K562 (cell line): ENCODE measurements around the gene HEXIM1. TPM values are rescaled to one million over a fixed set of nuclear protein-coding genes. Genes with fewer than 3 reads are reported as not detected.
A peak's percentile ranks its signal among the peaks of the same experiment; 100 is the strongest.

Experiments used
- CHD1 ChIP-seq: fragments of 200-600 bp; sonication (generic); IDR thresholded peaks from one replicate; pipeline ENCODE4 v1.6.1; 2012; ENCODE audit warnings: mild to moderate bottlenecking, moderate library complexity, low read length, inconsistent platforms
- CREM ChIP-seq: IDR thresholded peaks from 2 replicates; pipeline ENCODE4 v1.6.1; 2014; ENCODE audit warnings: antibody characterized with exemption, low read depth
- HDGF ChIP-seq: fragments of 450-650 bp; IDR thresholded peaks from 2 replicates; pipeline ENCODE4 v1.6.1; 2016
- HLTF ChIP-seq: fragments of 450-650 bp; IDR thresholded peaks from 2 replicates; pipeline ENCODE4 v1.6.1; 2016
- NR2C2 ChIP-seq, 2 experiments: fragments of 200-800 bp in 1 of 2; sonication (Bioruptor generic) in 1 of 2; sonication (generic) in 1 of 2; formaldehyde crosslinking in 1 of 2; IDR thresholded peaks; 2 replicates each; pipeline versions ENCODE4 v1.6.1 to v1.8.0; 2016 to 2022; ENCODE audit warnings: mild to moderate bottlenecking in 1 of 2, missing compliant biosample characterization in 1 of 2, missing genetic modification characterization in 1 of 2, missing genetic modification reagents in 1 of 2
- SPI1 ChIP-seq: IDR thresholded peaks from 2 replicates; pipeline ENCODE4 v1.6.1; 2011; ENCODE audit warnings: low read depth, low read length, control low read depth, borderline replicate concordance
- SREBF1 ChIP-seq: fragments of 150-350 bp; IDR thresholded peaks from 2 replicates; pipeline ENCODE4 v1.6.1; 2014; ENCODE audit warnings: antibody characterized with exemption, low read depth, low read length, borderline replicate concordance
- ZBTB1 ChIP-seq: sonication (generic); formaldehyde crosslinking; IDR thresholded peaks from 2 replicates; pipeline ENCODE4 v1.8.1; 2023; ENCODE audit warnings: missing genetic modification reagents, low read depth, mild to moderate bottlenecking, borderline replicate concordance
- polyA plus RNA-seq, 8 experiments: library from polyadenylated mRNA; depleted of rRNA in 4 of 8; stranded (reverse) in 5 of 8; unstranded in 3 of 8; fragments of >200 nt; fragmentation: Nextera tagmentation in 2 of 8; fragmentation: Illumina TruSeq in 1 of 8; extraction: Ambion mirVana in 2 of 8; extraction: Trizol in 1 of 8; gene quantifications; 2 replicates each; pipeline versions ENCODE4 v1.2.1 to v1.2.3, GENCODE V29; 2011 to 2014; ENCODE audit warnings: inconsistent platforms in 1 of 8, missing spikeins in 1 of 8
- total RNA-seq, 7 experiments: library from RNA; depleted of rRNA in 6 of 7; stranded (reverse); fragments of >200 nt in 6 of 7; fragmentation: Illumina TruSeq in 2 of 7; extraction: Trizol in 2 of 7; gene quantifications; 2 replicates each; pipeline versions ENCODE4 v1.2.1 to v1.2.3, GENCODE V29; 2011 to 2021; ENCODE audit warnings: low replicate concordance in 1 of 7
- TF ChIP-seq, protein P1 (sequence below): sonication (generic); formaldehyde crosslinking; IDR thresholded peaks from 2 replicates; pipeline ENCODE4 v1.8.0; 2023; ENCODE audit warnings: missing genetic modification reagents, mild to moderate bottlenecking, borderline replicate concordance
- TF ChIP-seq, protein P2 (sequence below): fragments of 450-650 bp; IDR thresholded peaks from 2 replicates; pipeline ENCODE4 v1.6.1; 2017; ENCODE audit warnings: antibody characterized with exemption, mild to moderate bottlenecking
- TF ChIP-seq, protein P3 (sequence below): fragments of 250-450 bp; sonication (Bioruptor Pico); IDR thresholded peaks from 2 replicates; pipeline ENCODE4 v1.4.0; 2020; ENCODE audit warnings: mild to moderate bottlenecking, moderate library complexity, borderline replicate concordance

Gene HEXIM1
- total and polyA plus RNA-seq, 9 of the 15 experiments (the other 6 are each of a cell fraction or from before 2014, with no cell fraction given): 1.4 to 28.3 (median 9.1) TPM

DNA sequence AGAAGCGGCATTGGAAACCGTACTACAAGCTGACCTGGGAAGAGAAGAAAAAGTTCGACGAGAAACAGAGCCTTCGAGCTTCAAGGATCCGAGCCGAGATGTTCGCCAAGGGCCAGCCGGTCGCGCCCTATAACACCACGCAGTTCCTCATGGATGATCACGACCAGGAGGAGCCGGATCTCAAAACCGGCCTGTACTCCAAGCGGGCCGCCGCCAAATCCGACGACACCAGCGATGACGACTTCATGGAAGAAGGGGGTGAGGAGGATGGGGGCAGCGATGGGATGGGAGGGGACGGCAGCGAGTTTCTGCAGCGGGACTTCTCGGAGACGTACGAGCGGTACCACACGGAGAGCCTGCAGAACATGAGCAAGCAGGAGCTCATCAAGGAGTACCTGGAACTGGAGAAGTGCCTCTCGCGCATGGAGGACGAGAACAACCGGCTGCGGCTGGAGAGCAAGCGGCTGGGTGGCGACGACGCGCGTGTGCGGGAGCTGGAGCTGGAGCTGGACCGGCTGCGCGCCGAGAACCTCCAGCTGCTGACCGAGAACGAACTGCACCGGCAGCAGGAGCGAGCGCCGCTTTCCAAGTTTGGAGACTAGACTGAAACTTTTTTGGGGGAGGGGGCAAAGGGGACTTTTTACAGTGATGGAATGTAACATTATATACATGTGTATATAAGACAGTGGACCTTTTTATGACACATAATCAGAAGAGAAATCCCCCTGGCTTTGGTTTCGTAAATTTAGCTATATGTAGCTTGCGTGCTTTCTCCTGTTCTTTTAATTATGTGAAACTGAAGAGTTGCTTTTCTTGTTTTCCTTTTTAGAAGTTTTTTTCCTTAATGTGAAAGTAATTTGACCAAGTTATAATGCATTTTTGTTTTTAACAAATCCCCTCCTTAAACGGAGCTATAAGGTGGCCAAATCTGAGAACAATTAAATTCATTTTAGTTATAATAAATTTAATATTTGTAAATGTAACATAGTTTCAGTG is 1.7 kb downstream of the HEXIM1 start (continued):
- TF ChIP-seq, protein P1, sequence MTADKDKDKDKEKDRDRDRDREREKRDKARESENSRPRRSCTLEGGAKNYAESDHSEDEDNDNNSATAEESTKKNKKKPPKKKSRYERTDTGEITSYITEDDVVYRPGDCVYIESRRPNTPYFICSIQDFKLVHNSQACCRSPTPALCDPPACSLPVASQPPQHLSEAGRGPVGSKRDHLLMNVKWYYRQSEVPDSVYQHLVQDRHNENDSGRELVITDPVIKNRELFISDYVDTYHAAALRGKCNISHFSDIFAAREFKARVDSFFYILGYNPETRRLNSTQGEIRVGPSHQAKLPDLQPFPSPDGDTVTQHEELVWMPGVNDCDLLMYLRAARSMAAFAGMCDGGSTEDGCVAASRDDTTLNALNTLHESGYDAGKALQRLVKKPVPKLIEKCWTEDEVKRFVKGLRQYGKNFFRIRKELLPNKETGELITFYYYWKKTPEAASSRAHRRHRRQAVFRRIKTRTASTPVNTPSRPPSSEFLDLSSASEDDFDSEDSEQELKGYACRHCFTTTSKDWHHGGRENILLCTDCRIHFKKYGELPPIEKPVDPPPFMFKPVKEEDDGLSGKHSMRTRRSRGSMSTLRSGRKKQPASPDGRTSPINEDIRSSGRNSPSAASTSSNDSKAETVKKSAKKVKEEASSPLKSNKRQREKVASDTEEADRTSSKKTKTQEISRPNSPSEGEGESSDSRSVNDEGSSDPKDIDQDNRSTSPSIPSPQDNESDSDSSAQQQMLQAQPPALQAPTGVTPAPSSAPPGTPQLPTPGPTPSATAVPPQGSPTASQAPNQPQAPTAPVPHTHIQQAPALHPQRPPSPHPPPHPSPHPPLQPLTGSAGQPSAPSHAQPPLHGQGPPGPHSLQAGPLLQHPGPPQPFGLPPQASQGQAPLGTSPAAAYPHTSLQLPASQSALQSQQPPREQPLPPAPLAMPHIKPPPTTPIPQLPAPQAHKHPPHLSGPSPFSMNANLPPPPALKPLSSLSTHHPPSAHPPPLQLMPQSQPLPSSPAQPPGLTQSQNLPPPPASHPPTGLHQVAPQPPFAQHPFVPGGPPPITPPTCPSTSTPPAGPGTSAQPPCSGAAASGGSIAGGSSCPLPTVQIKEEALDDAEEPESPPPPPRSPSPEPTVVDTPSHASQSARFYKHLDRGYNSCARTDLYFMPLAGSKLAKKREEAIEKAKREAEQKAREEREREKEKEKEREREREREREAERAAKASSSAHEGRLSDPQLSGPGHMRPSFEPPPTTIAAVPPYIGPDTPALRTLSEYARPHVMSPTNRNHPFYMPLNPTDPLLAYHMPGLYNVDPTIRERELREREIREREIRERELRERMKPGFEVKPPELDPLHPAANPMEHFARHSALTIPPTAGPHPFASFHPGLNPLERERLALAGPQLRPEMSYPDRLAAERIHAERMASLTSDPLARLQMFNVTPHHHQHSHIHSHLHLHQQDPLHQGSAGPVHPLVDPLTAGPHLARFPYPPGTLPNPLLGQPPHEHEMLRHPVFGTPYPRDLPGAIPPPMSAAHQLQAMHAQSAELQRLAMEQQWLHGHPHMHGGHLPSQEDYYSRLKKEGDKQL (CRISPR knock-in tag): 0 out of 2 replicates have a peak, but pooled peaks have one; percentile 65
- TF ChIP-seq, protein P2, sequence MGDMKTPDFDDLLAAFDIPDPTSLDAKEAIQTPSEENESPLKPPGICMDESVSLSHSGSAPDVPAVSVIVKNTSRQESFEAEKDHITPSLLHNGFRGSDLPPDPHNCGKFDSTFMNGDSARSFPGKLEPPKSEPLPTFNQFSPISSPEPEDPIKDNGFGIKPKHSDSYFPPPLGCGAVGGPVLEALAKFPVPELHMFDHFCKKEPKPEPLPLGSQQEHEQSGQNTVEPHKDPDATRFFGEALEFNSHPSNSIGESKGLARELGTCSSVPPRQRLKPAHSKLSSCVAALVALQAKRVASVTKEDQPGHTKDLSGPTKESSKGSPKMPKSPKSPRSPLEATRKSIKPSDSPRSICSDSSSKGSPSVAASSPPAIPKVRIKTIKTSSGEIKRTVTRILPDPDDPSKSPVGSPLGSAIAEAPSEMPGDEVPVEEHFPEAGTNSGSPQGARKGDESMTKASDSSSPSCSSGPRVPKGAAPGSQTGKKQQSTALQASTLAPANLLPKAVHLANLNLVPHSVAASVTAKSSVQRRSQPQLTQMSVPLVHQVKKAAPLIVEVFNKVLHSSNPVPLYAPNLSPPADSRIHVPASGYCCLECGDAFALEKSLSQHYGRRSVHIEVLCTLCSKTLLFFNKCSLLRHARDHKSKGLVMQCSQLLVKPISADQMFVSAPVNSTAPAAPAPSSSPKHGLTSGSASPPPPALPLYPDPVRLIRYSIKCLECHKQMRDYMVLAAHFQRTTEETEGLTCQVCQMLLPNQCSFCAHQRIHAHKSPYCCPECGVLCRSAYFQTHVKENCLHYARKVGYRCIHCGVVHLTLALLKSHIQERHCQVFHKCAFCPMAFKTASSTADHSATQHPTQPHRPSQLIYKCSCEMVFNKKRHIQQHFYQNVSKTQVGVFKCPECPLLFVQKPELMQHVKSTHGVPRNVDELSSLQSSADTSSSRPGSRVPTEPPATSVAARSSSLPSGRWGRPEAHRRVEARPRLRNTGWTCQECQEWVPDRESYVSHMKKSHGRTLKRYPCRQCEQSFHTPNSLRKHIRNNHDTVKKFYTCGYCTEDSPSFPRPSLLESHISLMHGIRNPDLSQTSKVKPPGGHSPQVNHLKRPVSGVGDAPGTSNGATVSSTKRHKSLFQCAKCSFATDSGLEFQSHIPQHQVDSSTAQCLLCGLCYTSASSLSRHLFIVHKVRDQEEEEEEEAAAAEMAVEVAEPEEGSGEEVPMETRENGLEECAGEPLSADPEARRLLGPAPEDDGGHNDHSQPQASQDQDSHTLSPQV: 0 out of 2 replicates have a peak, but pooled peaks have one; percentile 6
- TF ChIP-seq CREM (peak; percentile 57), NR2C2 (CRISPR knock-in tag; IDR thresholded peaks at IDR 0.05) (0 out of 2 replicates have a peak, but pooled peaks have one; percentile 1), NR2C2 (tag; IDR thresholded peaks at IDR 0.05) (no peak; the same call in 1 of the 2 replicates), CHD1 (peak; percentile 97), ZBTB1 (CRISPR knock-in tag) (0 out of 2 replicates have a peak, but pooled peaks have one; percentile 27), HLTF (0 out of 2 replicates have a peak, but pooled peaks have one; percentile 49), HDGF (peak; percentile 28; the same call in 1 of the 2 replicates), SREBF1 (no peak), SPI1 (peak; percentile 67; the same call in 1 of the 2 replicates)
- TF ChIP-seq, protein P3, sequence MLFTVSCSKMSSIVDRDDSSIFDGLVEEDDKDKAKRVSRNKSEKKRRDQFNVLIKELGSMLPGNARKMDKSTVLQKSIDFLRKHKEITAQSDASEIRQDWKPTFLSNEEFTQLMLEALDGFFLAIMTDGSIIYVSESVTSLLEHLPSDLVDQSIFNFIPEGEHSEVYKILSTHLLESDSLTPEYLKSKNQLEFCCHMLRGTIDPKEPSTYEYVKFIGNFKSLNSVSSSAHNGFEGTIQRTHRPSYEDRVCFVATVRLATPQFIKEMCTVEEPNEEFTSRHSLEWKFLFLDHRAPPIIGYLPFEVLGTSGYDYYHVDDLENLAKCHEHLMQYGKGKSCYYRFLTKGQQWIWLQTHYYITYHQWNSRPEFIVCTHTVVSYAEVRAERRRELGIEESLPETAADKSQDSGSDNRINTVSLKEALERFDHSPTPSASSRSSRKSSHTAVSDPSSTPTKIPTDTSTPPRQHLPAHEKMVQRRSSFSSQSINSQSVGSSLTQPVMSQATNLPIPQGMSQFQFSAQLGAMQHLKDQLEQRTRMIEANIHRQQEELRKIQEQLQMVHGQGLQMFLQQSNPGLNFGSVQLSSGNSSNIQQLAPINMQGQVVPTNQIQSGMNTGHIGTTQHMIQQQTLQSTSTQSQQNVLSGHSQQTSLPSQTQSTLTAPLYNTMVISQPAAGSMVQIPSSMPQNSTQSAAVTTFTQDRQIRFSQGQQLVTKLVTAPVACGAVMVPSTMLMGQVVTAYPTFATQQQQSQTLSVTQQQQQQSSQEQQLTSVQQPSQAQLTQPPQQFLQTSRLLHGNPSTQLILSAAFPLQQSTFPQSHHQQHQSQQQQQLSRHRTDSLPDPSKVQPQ (CRISPR knock-in tag): no peak
